GM20000 (cell line): Measurements from ENCODE around the gene CLGN.
A peak's percentile ranks its signal among the peaks of the same experiment; 100 is the strongest.
"Not testable (repeated sequence)": the region's sequence is repeated elsewhere in the genome, so short reads cannot be mapped to it uniquely, and the experiment has no call there.

Source experiments
- DNase-seq: peaks from one replicate; pipeline ENCODE4 v3.0.0; 2012; ENCODE audit warnings: low spot score
- TF ChIP-seq, protein P1 (sequence below): IDR thresholded peaks from 2 replicates; pipeline ENCODE4 v1.5.1; 2012; ENCODE audit warnings: mild to moderate bottlenecking, control low read depth; ENCODE audit errors: extremely low read depth, missing control alignments

The CLGN gene

DNA sequence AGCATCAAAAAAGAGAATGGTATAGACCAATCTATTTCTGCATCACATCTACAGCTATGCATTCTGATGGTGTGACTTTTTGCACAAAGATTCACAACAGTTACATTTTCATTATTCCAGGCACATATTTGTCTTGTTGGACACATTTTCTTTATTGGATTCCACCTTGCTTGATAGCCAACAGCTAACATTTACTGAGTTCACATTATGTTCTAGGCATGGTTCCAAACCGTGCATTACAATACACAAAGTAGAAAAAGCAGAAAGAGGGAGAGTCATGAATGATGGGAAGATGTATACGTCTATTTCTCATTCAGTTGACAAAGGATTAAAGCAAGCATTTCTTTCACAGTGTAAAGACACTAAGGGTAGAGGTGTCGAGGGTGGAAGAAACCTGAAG lies 22.9 kb upstream of the CLGN start:
- TF ChIP-seq, protein P1, sequence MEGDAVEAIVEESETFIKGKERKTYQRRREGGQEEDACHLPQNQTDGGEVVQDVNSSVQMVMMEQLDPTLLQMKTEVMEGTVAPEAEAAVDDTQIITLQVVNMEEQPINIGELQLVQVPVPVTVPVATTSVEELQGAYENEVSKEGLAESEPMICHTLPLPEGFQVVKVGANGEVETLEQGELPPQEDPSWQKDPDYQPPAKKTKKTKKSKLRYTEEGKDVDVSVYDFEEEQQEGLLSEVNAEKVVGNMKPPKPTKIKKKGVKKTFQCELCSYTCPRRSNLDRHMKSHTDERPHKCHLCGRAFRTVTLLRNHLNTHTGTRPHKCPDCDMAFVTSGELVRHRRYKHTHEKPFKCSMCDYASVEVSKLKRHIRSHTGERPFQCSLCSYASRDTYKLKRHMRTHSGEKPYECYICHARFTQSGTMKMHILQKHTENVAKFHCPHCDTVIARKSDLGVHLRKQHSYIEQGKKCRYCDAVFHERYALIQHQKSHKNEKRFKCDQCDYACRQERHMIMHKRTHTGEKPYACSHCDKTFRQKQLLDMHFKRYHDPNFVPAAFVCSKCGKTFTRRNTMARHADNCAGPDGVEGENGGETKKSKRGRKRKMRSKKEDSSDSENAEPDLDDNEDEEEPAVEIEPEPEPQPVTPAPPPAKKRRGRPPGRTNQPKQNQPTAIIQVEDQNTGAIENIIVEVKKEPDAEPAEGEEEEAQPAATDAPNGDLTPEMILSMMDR = no peak
- no peak for DNase-seq

DNA sequence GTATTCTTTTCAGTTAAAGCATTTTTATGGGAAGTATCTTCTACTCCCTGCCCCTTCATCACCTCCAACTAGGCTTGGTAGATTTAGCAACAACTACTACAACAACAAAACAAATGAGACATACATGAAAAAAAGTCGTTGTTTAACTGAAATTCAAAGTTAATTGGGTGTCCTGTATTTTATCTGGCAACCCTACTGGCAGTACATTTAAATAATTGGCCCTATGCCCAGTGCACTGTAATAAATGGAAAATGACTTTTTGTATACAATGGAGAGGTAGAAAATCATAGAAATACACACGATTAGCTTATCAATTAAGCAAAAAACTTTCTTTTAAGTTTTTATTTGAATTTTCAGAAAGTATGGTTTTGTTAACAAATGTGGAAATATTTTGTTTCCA lies 21.4 kb upstream of the CLGN start:
- TF ChIP-seq, protein P1 = no peak
- DNase-seq = no peak

DNA sequence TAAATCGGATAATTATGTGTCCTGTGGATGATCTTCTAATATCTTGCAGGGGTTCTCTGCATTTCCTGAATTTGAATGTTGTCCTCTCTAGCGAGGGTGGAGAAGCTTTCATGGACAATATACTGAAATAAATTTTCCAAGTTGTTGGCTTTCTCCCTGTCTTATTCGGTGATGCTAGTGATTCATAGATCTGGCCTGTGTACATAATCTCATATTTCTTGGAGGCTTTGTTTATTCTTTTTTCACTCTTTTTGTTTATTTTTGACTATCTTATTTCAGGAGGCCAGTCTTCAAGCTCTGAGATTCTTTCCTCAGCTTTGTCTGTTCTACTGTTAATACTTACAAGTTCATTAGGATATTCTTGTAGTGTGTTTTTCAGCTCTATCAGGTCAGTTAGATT lies 20.7 kb upstream of the CLGN start:
- DNase-seq = no peak
- TF ChIP-seq, protein P1 = no peak

DNA sequence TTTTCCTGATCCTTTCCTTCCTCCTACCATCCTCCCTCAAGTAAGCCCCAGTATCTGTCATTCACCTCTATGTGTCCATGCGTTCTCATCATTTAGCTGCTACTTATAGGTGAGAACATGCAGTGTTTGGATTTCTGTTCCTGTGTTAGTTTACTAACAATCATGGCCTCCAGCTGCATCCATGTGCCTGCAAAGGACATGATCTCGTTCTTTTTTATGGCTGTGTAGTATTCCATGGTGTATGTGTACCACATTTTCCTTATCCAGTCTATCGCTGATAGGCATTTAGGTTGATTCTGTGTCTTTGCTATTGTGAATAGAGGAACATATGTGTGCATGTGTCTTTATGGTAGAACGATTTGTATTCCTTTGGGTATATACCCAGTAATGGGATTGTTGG lies 16.9 kb upstream of the CLGN start:
- DNase-seq = not testable (repeated sequence)

DNA sequence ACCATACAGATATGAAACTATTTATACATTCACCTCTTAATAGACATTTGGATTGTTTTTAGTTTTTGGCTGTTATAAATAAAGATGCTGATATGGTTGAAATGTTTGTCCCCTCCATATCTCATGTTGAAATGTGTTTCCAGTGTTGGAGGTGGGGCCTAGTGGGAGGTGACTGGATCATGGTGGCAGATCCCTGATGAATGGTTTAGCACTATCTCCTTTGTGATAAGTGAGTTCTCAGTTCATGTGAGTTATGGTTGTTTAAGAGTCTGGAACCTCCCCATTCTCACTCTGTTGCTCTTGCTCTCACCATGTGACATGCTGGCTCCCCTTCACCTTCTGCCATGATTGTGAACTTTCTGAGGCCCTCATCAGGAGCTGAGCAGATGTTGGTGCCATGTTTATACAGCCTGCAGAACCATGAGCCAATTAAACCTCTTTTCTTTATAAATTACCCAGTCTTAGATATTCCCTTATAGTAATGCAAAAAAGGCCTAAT lies 12.2 kb upstream of the CLGN start:
- no peak for DNase-seq
- TF ChIP-seq, protein P1 = no peak

DNA sequence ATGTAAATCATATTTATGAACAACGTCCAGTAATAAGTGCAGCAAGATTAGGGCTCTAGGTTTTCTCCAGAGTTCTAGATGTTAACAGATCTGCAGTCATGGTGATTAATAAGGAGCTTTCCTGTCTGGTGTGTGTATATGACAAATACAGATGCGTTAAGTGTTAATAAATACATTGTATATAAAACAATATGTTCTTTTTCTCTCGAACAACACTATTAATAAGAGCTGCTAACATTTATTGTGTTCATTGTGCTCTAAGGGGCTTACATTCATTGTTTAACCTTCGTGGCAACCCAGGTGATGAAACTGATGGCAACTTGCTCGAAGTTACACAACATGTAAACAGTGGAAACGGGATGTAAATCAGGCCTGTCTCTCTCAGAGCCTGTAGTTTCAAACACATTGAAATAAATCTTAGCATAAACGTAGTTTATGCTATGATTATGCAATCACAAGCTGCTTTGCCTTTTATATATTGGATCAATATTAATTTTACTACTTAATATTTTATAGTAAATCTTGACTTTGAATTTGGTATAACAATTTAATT lies 547 bp upstream of the CLGN start:
- DNase-seq = no peak
- TF ChIP-seq, protein P1 = no peak

DNA sequence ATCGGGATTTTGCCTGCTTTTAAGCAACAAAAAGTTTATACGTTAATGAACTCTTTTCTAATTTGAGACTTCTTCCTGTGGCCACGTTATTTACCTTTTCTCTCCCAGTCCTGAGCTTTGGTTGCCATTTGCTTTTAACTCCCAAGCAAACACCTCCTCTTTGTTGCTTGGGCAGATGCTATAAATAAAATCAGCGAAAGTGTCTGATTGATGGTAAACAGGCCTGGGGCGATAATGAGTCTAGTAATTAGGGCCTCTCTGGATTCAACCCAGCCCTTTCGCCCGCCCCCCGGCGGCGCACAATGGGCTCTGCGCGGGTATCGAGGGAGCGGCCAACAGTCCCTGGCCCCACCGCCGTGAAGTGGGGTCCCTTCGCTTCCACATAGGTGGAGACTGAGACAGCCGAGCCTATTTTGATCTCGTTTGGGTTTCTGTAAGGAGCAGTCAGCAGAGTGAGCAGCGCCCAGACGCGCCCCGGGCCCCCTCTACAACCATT lies 790 bp downstream of the CLGN start:
- TF ChIP-seq, protein P1 = no peak
- peak; percentile 16 for DNase-seq

DNA sequence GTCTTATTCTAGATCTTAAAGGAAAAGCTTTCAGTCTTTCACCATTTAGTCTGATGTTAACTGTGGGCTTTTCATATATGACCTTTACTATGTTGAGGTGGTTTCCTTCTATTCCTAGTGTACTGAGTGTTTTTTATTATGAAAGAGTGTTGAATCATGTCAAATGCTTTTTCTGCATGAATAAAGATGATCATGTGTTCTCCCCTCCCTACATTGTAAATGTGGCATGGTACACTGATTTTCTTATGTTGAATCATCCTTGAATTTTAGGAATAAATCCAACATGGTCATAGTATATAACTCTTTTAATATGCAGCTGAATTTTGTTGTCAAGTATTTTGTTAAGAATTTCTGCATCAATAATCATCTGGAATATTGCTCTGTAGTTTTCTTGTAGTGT lies 4.3 kb downstream of the CLGN start:
- no peak for DNase-seq
- TF ChIP-seq, protein P1 = no peak

DNA sequence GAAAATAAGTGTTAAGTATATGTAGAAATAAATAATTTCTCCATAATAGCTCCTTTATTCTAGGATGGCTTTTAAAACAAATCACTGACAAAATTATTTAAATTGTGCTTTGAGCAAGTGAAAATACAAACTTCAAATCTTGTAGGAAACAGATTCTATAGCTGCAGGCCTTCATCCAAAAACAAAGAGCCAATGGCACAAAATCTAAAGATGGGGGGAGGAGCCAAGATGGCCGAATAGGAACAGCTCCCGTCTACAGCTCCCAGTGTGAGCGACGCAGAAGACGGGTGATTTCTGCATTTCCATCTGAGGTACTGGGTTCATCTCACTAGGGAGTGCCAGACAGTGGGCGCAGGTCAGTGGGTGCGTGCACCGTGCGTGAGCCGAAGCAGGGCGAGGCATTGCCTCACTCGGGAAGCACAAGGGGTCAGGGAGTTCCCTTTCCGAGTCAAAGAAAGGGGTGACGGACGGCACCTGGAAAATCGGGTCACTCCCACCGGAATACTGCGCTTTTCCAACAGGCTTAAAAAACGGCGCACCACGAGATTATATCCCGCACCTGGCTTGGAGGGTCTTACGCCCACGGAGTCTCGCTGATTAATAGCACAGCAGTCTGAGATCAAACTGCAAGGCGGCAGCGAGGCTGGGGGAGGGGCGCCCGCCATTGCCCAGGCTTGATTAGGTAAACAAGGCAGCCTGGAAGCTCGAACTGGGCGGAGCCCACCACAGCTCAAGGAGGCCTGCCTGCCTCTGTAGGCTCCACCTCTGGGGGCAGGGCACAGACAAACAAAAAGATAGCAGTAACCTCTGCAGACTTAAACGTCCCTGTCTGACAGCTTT lies 14.1 kb downstream of the CLGN start:
- DNase-seq = not testable (repeated sequence)
